Myocyte (in vitro differentiated cells): ENCODE results near the gene TNFRSF18. TPM values are rescaled to one million over a fixed set of nuclear protein-coding genes. Genes with fewer than 3 reads are reported as not detected.

Experiments used
- DNase-seq: peaks from one replicate; pipeline ENCODE4 v3.0.0-alpha.2; 2012; ENCODE audit warnings: low read depth
- total RNA-seq: library from RNA; depleted of rRNA; stranded (reverse); fragments of >200 nt; gene quantifications from 2 replicates; pipeline ENCODE4 v1.2.3, GENCODE V29; 2014

TNFRSF18 gene
- total RNA-seq, 1 donor from 2014 or later, result not detected

DNA sequence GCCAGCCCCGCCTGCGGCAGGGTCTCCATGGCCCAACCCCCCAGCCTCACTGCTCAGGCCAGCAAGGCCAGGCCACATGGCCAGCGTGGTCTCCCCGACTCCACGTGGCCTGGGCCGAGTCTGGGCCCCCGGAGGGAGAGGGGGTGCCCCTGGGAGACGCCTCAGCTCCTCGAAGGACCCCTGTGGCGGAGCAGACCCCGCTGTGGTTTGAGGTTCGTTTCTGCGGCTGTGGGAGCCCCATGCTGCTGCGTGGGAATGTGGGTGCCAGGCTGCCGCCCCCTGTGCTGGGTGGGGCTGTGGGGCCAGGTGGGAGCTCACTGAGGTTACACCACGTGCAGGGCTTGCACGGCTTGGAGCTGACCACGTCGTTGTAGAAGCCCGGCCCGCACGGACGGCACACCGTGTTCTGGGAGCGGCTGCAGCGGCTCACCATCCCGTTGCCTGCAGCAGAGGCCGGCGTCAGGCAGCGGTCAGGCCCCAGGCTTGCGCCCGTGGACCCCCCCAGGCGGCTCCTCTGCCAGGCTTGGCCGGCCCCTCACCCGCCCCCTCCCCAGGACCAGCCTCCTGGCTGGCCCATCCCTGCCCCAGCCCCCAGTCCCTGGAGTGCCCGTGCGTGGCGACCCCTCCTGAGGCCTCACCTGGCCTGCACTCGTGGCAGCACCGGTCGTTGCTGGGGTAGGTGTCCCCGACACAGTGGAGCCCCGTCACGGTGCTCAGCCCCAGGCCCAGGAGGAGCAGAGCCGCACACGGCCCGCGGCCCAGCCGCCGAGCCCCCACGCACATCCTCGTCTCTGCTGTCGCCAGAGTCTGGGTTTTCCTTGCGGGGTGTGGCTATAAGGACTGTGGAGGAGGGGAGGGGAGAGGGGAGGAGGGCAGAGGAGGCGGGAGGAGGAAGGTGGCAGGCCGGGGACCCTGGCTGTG, 7.2 kb upstream of the TNFRSF18 start, which contains the start of gene TNFRSF4:
TNFRSF4 (minus strand) TSS at position 809 of the 921 bp plus-strand sequence; CDS start at position 783, 26 bp downstream.
- no peak for DNase-seq

- peak; percentile 68 for DNase-seq
These were observed 6.5 kb upstream of the TNFRSF18 start for GRCh38 chr1:1212780-1213344.

GRCh38 chr1:1211541-1212441, 5.4 kb upstream of the TNFRSF18 start:
- no peak for DNase-seq

- no peak for DNase-seq
These were observed 4.5 kb upstream of the TNFRSF18 start for GRCh38 chr1:1210726-1211540.

GRCh38 chr1:1208713-1209433, 2.5 kb upstream of the TNFRSF18 start:
- no peak for DNase-seq

GRCh38 chr1:1207571-1207892, 1.1 kb upstream of the TNFRSF18 start:
- DNase-seq, result no peak

DNA sequence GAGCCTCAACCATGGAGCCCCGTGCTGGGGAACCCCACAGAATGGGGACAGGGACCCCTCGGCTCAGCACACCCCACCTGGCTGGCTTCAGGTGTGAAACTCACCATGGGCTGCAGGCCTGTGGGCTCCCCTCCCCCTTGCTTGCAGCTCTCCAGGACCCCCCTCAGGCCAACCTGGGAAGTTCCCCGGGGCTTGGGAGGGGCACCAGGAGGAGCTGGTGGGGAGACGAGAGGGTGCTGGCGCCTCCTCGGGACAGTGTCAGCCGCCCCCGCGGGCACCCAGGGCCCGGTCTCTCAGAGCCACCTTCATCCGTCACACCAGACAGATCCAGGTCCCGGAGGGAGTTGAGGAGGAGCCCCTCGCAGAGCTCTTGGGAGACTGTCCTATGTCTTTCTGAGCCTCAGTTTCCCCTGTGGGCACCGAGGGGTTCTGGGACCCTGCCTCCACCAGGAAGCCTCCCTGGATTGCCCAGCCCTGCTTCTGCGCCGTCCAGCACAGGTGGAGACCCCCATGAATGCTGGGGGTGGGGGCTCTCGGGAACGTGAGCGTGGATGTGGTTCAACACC, 657 bp upstream of the TNFRSF18 start:
- DNase-seq, result no peak

- DNase-seq, result no peak
These were observed 520 bp downstream of the TNFRSF18 start for GRCh38 chr1:1205769-1206375.

DNA sequence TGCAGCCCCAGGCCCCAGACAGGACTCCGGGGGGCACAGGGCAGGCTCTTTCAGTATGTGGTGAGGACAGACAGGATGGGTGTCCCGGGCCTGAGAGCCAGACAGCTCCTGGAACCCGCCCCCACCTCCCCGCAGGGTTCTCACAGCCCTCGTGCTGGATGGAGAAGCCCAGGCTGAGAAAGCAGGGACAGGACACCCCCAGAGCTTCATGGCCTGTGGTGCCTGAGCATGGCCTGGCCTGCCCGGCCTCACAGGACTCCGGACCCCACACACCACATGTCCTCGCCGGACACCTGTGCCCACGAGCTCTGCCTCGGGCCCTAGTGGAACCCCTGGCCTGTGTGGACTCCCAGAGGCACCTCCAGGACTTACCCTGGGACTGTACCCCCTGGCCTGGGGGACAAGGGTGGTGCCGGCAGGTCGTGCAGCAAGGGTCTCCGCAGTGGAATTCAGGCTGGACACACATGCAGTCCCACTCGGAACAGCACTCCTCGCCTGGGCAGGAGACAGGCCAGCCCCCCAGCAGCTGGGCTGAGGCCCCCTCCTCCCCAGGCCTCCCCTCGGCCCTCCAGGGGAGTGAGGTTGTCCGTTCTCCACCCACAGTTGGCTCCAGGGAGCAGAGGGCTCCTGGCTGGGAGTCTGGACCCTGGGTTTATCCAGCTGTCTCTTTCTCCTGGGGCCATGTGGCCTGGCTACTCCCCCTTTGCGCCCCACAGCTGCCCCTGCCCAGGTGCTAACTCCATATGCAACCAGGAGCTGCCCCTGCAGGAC, 1.2 kb downstream of the TNFRSF18 start:
- no peak for DNase-seq

DNA sequence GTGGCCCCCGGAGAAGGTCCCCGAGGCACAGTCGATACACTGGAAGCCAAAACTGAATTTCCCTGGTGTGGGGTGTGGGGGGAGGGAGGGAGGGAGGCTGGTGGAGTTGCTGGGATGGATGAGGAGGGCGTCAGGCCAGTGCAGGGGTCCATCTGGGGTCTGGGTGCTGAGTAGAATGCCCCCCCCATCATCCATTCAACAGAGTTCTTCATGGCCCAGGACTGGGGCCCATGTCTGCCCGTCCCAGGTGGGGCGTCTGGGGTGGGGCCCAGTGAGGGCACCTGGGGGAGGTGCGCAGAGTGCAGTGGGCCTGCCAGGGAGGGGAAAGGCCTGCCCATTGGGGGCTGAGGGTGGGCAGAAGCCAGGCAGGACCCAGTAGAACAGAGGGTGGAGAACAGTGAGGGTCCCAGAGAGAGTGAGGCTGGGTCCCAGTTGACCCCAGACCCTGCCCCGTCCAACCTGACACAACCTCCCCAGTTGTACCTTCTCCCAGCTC, 1.9 kb downstream of the TNFRSF18 start:
- no peak for DNase-seq

DNA sequence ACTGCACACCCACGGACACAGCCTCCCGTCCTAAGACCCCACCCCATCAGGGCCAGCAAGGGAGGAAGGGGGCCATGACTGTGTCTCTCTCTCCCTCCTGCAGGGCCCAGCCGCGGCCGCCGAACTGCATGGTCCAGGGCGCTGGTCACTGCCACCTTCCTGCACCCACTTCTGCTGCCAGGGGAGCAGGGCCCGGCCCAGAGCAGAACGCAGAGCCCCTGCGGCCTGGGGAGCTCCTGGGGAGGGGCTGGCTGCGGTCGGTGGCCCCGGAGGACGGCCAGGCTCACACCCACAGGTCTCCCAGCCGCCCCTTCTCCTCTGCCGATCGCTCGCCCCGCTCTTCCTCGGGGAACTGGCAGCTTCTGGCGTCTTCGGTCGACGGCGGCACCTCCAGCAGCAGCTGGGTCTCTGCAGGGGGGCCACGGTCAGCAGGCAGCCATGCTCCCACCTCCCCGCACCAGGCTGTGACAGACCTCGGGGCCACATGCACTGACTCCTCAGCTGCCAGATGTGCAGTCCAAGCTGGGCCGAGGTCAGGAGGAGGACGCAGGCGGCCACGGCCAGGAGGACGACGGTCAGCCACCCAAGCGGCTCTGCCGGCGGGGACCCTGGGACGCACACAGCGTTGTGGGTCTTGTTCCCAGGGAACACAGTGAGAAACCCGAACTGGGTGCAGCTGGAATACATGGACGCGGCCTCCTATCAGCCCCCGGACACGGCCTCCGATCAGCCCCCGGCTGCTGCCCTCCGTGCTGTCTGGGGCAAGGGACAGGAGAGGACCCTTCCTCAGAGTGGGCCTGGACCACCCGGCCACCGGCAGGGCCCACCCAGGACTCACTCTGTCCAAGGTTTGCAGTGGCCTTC, 2.6 kb downstream of the TNFRSF18 start:
- no peak for DNase-seq

- no peak for DNase-seq
These were observed 3.4 kb downstream of the TNFRSF18 start for GRCh38 chr1:1202831-1203560.

- no peak for DNase-seq
These were observed 5.2 kb downstream of the TNFRSF18 start for GRCh38 chr1:1200876-1201810.

DNA sequence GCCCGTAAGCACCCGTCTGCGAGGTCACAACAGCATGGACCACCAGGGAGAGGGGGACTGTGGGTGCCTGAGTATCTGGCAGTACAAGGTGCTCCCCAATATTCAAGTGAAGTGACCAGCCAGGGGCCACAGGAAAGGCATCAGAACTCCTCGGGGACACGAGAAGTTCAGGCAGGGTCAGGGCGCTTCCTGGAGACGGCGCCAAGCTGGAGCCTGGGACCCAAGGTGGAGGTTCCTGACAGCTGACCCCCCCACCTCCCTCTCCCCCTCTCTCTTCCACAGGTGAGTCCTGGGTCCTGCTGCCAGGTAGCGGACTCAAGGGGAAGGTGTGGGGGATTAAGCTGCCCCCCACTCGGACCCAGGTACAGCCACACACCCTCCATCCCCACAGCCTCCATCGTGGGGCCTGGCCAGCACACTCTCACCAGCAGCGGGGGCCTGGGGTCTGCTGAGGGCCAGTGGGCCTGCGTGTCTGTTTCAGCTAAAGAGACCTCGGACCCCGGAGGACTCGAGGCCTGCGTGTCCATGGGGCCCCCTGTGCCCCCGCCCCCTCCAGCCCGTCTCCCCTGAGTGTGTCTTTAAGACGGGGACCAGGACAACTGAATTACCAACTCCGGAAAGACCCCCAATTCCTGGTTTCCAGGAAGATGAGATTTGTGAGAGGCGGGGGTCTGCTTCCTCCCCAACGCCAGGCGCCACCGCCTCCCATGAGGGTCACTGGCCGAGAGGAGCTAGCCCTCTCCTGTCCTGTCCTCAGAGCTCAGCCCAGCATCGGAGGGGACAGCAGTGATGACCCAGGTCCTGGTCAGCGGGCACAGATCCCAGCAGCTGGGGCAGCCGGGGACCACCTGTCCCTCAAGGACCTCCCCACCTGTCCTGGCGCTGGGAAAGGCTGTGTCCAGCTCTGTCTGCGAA, 6.2 kb downstream of the TNFRSF18 start:
- DNase-seq, result no peak
